LNCaP clone FGC (cell line): Measurements from ENCODE around the gene C19orf38.

ENCODE experiments used
- DNase-seq: peaks from one replicate; pipeline ENCODE4 v3.0.0-alpha.2; 2011; ENCODE audit warnings: low read depth
- H3K4me3 ChIP-seq: 2 replicates; pipeline ENCODE4 v1.5.1; 2011; ENCODE audit warnings: mild to moderate bottlenecking, low read depth, low read length, control low read depth
- CTCF ChIP-seq: IDR thresholded peaks from 2 replicates; pipeline ENCODE4 v1.5.1; 2012; ENCODE audit warnings: mild to moderate bottlenecking; ENCODE audit not compliant: control insufficient read depth, insufficient read depth; ENCODE audit errors: extremely low read depth

The C19orf38 gene

GRCh38 chr19:10912619-10913018 is 64.4 kb downstream of the C19orf38 start:
- no peak overlapping the region for H3K4me3 ChIP-seq
- no peak for TF ChIP-seq CTCF
- DNase-seq, result no peak

- TF ChIP-seq CTCF, result no peak
- DNase-seq, result no peak
- H3K4me3 ChIP-seq, result no peak overlapping the region
Measured at GRCh38 chr19:10913716-10914340, 65.6 kb downstream of the C19orf38 start.

- no peak for TF ChIP-seq CTCF
- no peak overlapping the region for H3K4me3 ChIP-seq
- DNase-seq, result no peak
Measured at GRCh38 chr19:10915130-10916091, 67.2 kb downstream of the C19orf38 start.

- no peak for DNase-seq
- no peak overlapping the region for H3K4me3 ChIP-seq
- TF ChIP-seq CTCF, result no peak
Measured at GRCh38 chr19:10916602-10917001, 68.4 kb downstream of the C19orf38 start.

GRCh38 chr19:10918359-10918758 is 70.1 kb downstream of the C19orf38 start:
- no peak for TF ChIP-seq CTCF

More at GRCh38 chr19:10918359-10918758, 70.1 kb downstream of the C19orf38 start:
- no peak overlapping the region for H3K4me3 ChIP-seq
- no peak for DNase-seq
